OCI-M1 (cell line): ENCODE results near the gene PARD3.

Experiments
- DNase-seq: peaks from one replicate; lab custom pipeline; 2025; lab: John Stamatoyannopoulos, UW

Gene PARD3

GRCh38 chr10:34249634-34250033, 565.5 kb downstream of the PARD3 start:
- DNase-seq: no peak

DNA sequence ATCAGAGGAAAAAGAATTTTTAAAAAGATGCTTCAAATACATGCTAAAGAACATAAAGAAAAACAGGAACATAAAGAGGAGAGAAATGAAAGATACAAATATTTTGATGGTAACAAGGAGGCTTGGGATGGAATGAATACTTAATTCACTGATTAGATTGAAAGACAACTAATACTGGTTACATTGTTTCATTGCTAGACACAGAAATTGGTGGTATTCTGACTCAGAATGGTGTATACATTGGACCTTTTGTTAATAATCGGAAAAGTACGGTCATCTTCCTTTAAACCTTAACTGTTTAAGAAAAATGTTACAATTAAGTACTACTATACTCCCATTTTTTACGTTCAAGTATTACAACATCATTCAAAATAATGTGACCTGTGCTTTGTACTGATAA, 567.5 kb downstream of the PARD3 start:
- no peak for DNase-seq

- DNase-seq: no peak
Measured at GRCh38 chr10:34244756-34245484, 570.2 kb downstream of the PARD3 start.

GRCh38 chr10:34241226-34242000, 573.7 kb downstream of the PARD3 start:
- no peak for DNase-seq

DNA sequence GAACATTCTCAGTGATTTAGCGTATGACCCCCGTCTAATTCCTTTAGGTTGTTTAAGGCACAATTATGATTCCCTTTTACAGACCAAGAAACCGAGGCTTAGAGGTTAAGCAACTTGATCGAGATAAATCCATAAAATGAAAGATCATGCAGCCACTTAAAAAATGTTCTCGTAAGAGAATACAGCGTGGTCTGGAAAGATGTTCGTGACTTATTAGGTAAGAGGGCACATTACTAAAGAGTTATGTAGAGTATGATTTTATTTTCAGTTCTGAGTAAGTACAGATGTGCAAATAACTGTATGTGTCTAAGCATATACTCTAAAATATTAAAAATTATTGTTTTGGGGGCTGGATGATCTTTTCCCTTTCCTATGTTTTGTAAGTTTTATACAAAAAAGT, 575.1 kb downstream of the PARD3 start:
- no peak for DNase-seq

DNA sequence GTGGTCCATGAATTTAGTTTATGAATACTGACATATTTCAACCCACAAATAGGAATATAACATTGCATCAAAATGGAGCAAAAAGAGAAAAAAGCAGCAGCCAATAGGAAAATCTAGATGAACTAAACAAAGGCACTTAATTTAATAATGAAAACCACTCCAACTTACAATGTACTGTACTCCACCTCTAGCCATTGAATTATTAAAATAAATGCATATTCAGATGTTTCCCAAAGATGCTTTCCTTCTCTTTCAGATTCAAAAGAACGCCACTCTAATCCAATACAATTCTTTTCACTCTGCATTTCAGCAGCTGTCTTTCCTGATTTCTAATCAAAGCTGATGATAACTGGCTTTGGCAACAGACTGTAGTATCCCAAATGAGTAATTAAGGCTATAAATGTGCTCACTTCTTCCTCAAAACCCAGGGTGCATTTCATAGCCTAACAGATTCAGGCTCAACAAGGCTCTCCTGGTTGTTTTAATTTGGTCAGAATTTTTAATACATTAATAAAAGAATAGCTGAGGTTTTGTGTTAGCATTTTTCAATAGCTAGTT, 577.1 kb downstream of the PARD3 start:
- no peak for DNase-seq

- DNase-seq: no peak
Measured at GRCh38 chr10:34236931-34237330, 578.2 kb downstream of the PARD3 start.

DNA sequence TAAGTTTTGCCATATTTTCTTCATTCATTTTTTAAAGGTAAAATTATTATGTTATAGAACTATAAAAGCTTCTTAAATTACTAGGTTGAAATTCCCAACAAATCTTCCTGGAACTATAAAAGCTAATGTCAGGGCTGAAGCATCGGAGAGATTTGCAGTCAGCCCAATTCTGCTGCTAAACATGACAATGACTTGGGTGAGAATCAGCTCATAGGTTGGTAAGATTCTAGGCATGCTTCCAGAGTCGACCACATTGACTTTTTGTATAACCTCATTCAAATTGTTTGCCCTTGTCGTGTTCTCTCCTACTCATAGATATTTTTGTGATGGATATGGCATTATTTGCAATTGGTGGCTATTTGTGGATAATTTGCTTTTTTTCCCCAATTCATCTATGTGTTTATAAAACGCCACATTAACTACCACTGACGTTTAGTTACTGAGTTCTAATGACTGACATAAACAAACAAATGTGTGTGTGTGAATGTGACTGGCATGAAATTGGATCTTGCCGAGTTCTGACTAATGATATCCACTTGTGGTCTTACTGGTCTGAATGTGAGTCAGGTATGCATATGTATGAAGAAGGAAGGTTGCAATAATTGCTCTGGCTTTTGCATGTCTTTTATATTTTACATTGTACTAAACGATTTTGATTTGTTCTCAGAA, 579.8 kb downstream of the PARD3 start:
- no peak for DNase-seq

- no peak for DNase-seq
Measured at GRCh38 chr10:34232481-34232880, 582.6 kb downstream of the PARD3 start.

DNA sequence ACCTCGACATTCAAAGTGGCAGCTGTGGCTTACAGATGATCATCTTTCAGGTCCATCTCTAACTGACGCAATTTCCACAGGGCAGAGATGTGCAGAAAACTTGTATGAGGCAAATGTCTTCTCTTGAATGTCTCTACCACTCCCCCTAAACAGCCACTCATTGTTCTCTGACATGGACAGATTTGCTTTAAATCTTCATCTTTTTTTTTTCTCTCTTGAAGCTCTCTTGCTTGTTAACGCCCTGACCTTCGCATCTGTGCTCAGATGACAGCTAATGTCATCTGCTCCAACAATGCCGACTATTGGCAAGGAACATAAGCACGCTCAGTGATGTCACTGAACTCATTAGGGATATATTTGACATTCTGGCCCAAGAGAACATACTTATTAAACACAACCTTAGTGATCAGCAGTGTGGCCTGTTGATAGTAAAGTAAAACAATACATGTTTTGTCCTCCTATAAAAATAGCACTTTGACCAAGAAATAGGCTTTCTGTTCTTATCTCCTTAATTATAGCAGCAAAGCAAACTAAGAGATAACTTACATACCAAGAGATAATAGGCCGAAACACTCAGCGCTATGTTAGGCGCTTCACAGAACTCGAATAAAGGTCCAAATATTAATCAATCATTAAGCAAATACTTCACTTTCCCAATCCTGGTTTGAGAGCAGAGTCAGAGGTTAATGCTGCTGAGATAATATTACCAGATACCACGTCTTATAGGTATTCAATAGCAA, 583.5 kb downstream of the PARD3 start:
- DNase-seq: no peak

DNA sequence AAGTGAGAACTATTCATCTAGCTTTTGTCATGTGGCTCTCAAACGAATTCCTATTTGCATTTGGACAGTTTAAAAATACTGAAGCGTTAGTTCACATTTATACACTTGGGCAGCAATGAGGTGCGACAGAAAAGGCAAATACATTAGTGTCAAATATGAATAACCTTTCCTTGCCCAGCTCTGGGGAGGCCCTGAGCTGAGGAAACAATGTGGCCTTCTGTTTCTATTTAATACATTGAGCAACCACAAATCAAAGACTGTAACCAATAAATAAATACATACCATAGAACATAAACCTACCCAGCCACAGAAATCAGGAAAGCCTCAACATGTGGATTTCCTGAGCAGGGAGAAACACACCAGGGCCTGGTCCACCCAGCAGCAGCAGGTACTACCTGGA, 585.2 kb downstream of the PARD3 start:
- DNase-seq: no peak

DNA sequence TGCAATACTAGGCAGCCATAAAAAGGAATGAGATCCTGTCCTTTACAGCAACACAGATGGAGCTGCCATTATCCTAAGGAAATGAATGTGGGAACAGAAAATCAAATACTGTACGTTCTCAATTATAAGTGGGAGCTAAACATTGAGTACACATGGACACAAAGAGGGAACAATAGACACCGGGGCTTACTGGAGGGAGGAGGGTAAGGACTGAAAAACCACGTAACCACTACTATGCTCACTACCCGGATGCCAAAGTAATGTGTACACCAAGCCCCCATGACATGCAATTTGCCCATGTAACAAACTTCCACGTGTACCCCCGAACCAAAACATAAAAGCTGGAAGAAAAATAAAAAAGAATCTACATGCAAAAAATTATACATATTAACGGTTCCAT, 587.0 kb downstream of the PARD3 start:
- DNase-seq: no peak

- no peak for DNase-seq
Measured at GRCh38 chr10:34224639-34225038, 590.5 kb downstream of the PARD3 start.

- DNase-seq: no peak
Measured at GRCh38 chr10:34223658-34224057, 591.4 kb downstream of the PARD3 start.

DNA sequence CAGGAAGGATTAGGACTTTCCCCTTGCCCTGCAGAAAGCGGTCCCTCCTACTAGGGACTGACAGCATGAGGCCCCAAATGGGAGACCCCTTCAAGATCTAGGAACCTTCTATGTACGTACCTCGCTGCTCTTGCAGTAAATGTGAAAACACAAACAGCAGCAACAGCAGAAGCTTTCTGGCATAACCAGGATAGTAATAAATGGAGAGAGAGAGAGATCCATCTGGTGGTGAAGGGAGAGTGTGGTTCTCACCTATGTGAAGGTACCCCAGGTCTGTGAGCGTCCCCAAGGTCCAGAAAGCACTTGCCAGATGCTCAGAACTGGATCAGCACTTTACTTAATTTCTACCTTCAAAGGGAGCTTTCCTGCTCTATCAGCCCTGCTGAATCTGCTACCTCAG, 592.7 kb downstream of the PARD3 start:
- DNase-seq: no peak

GRCh38 chr10:34219753-34220548, 595.1 kb downstream of the PARD3 start:
- no peak for DNase-seq

- no peak for DNase-seq
Measured at GRCh38 chr10:34217524-34217923, 597.6 kb downstream of the PARD3 start.

- no peak for DNase-seq
Measured at GRCh38 chr10:34216348-34216945, 598.6 kb downstream of the PARD3 start.

GRCh38 chr10:34213805-34214197, 601.3 kb downstream of the PARD3 start:
- DNase-seq: no peak

- DNase-seq: no peak
Measured at GRCh38 chr10:34213193-34213804, 601.8 kb downstream of the PARD3 start.
